Left ventricle myocardium inferior (tissue), 1 donor: ENCODE measurements around the gene HDGFL3. TPM values are rescaled to one million over a fixed set of nuclear protein-coding genes. Genes with fewer than 3 reads are reported as not detected.

Experiments
- DNase-seq: peaks from one replicate; pipeline ENCODE4 v3.0.0-alpha.2; 2020
- H3K27ac ChIP-seq: fragments of 200-600 bp; replicated peaks from 2 replicates; pipeline ENCODE4 v1.8.0; 2021
- H3K27me3 ChIP-seq: fragments of 200-600 bp; 2 replicates; pipeline ENCODE4 v1.8.0; 2021; ENCODE audit warnings: low read depth
- H3K36me3 ChIP-seq: fragments of 200-600 bp; 2 replicates; pipeline ENCODE4 v1.8.0; 2021
- H3K4me1 ChIP-seq: fragments of 200-600 bp; 2 replicates; pipeline ENCODE4 v1.8.0; 2021
- H3K4me3 ChIP-seq: fragments of 200-600 bp; 2 replicates; pipeline ENCODE4 v1.8.0; 2021; ENCODE audit warnings: mild to moderate bottlenecking, moderate library complexity
- H3K9me3 ChIP-seq: fragments of 200-600 bp; replicated peaks from 2 replicates; pipeline ENCODE4 v1.8.0; 2021
- intact Hi-C: fragments of 100-400 bp; cut with micrococcal nuclease; formaldehyde crosslinking; loops from one replicate; pipeline ENCODE4 v1.11.0; 2022
- total RNA-seq: library from RNA; stranded (reverse); fragmentation: NEBNext Ultra II Directional; extraction: Animal tissue kit (Norgen Biotek cat#: 25700); gene quantifications from one replicate; pipeline ENCODE4 v1.2.1, GENCODE V29; 2021
- TF ChIP-seq, protein P1 (sequence below): fragments of 200-600 bp; IDR thresholded peaks from 2 replicates; pipeline ENCODE4 v1.8.0; 2021; ENCODE audit warnings: antibody characterized with exemption, mild to moderate bottlenecking, borderline replicate concordance
- donor health status: DM: no; HTN: yes; CAD: no; lungs with severe emphysema.

HDGFL3 gene
- total RNA-seq, 1 donor from 2014 or later, result 38.0 TPM

DNA sequence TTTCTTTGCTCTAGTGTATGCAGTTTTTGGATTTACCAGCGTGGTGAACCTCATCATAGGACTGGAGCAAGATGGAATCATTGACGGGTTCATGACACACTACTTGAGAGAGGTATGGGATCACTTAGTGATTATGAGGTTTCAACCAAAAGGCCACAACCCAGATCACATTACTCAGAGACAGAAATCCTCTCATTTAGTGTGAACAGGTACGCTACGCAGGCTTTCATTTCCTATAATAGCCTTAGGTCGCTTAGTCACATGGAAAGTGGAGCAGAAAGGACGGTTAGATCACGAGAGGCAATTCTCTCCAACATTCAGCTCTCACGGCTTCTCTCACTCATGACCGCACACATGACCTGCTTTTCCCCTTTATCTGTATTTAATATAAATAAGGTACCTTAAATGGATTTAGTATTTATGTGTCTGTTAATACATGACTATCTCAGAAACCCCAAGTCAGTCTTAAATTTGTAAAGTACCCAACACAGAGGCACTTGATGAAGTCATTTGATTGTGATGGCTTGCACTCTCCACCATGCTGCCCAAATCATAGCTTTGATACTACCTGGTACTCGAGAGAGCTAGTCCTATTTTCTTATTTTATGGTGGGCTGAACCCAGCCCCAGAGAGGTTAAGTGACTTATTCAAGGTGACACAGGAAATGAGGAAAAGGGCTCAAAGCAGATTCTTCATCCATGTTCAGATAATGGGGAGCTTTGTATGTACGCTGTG lies 91.6 kb downstream of the HDGFL3 start:
- TF ChIP-seq, protein P1, sequence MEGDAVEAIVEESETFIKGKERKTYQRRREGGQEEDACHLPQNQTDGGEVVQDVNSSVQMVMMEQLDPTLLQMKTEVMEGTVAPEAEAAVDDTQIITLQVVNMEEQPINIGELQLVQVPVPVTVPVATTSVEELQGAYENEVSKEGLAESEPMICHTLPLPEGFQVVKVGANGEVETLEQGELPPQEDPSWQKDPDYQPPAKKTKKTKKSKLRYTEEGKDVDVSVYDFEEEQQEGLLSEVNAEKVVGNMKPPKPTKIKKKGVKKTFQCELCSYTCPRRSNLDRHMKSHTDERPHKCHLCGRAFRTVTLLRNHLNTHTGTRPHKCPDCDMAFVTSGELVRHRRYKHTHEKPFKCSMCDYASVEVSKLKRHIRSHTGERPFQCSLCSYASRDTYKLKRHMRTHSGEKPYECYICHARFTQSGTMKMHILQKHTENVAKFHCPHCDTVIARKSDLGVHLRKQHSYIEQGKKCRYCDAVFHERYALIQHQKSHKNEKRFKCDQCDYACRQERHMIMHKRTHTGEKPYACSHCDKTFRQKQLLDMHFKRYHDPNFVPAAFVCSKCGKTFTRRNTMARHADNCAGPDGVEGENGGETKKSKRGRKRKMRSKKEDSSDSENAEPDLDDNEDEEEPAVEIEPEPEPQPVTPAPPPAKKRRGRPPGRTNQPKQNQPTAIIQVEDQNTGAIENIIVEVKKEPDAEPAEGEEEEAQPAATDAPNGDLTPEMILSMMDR, result no peak
- no peaks in the 10 kb centered on the region for H3K27me3 ChIP-seq
- no peaks in the 10 kb centered on the region for H3K9me3 ChIP-seq
- intact Hi-C loops, result no loop called here
- H3K4me1 ChIP-seq, result peaks cover 28% of the 10 kb centered on the region
- no peaks in the 10 kb centered on the region for H3K36me3 ChIP-seq
- H3K27ac ChIP-seq, result no peak overlapping the region
- no peak for DNase-seq
- no peak overlapping the region for H3K4me3 ChIP-seq

DNA sequence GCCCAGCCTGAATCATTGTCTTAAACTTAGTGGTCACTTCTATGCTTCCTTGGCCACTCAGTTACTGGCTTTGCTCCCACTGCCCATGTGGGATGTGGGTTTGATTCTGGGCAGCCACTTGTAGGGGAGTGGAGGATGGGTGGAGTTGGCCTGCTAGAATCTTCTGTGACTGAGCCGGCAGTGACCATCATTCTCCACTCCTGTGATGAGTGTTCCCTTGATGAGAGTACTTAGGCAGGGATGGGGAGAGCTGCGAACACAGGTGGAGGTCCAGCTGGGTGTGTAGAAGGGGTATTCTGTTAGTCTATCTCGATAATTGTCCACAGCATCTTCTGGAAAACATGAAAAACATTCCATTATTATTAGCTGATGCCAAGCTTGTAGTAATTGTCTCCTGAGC lies 92.2 kb downstream of the HDGFL3 start:
- no peaks in the 10 kb centered on the region for H3K27me3 ChIP-seq
- H3K4me1 ChIP-seq, result peaks cover 28% of the 10 kb centered on the region
- no peak overlapping the region for H3K27ac ChIP-seq
- no peaks in the 10 kb centered on the region for H3K36me3 ChIP-seq
- intact Hi-C loops, result no loop called here
- no peak for DNase-seq
- no peaks in the 10 kb centered on the region for H3K9me3 ChIP-seq
- TF ChIP-seq, protein P1, result no peak
- H3K4me3 ChIP-seq, result no peak overlapping the region

DNA sequence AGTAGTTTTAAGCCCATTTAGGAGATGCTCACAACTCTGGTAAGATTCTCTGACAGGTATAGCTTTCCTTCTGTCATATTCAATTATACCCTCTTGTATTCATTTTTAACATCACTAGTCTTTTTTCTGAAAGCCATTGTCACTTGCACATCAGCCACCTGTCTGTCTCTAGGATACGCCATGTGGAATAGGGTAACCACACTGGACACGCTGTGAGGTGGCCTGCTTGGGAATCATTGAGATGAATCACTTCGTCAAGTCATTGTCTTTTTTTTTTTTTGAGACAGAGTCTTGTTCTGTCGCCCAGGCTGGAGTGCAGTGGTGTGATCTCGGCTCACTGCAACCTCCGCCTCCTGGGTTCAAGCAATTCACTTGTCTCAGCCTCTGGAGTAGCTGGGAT lies 92.8 kb downstream of the HDGFL3 start:
- H3K4me3 ChIP-seq, result no peak overlapping the region
- no peak overlapping the region for H3K27ac ChIP-seq
- H3K36me3 ChIP-seq, result no peaks in the 10 kb centered on the region
- H3K9me3 ChIP-seq, result no peaks in the 10 kb centered on the region
- intact Hi-C loops, result no loop called here
- no peaks in the 10 kb centered on the region for H3K27me3 ChIP-seq
- DNase-seq, result no peak
- H3K4me1 ChIP-seq, result peaks cover 34% of the 10 kb centered on the region
- TF ChIP-seq, protein P1, result no peak

DNA sequence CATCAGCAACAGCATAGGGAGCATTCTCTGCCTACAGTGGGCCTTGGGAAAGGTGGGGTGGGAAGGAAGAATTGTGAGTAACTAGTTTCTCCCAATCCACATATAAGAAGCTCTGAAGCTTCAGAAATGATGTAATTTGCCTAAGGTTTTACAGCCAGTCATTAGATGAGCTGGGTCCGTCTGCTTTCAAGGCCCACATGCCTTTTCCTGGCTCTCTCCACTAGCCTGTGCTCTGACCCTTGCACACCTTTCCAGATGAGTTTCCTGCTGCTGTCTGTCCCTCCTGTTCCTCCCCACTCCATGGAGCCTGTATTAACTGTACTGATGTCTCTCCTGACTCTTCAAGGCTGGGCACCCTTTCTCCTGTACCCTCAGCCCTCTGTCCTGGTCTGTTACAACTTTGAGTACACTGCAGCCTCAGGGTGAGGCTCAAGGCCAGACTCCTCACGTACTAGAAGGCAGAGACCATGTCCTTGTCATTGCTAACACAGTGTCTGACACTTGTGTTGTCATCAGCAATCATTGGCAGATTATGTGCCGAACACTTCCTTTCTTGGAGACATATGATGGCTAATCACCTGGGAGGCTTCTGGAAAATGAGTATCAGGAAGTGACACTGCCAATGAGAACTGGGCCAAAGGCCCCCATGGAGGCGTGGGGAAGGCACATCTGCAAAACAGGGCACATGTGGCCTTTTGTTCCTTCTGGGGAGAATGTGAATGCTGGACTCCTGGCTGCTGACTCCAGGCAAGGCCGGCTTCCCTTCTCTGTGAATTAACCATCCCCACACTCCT lies 93.5 kb downstream of the HDGFL3 start:
- no peaks in the 10 kb centered on the region for H3K36me3 ChIP-seq
- H3K9me3 ChIP-seq, result no peaks in the 10 kb centered on the region
- TF ChIP-seq, protein P1, result no peak
- no peak for DNase-seq
- intact Hi-C loops, result no loop called here
- peak overlapping the region; percentile 79 for H3K27ac ChIP-seq
- H3K4me1 ChIP-seq, result peaks cover 42% of the 10 kb centered on the region
- H3K4me3 ChIP-seq, result no peak overlapping the region
- no peaks in the 10 kb centered on the region for H3K27me3 ChIP-seq

DNA sequence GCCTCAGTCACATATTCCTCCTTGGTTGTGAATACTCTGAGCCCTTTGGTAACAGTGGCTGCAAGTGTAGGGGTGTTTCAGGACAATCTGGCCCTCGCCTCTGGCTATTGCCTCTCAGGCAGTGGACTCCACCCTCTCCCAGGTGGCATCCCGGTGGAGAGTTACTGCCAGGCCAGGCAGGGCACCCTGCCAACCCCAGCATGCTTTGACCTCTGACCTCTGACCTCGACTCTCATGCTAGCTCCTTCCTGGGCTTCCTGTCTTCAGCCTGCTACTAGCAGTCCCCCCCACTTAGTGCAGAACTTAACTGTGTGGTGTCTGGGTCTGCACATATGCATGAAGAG lies 94.7 kb downstream of the HDGFL3 start:
- intact Hi-C loops, result no loop called here
- Histone ChIP-seq H3K4me3 (no peak overlapping the region), H3K36me3 (no peaks in the 10 kb centered on the region), H3K9me3 (no peaks in the 10 kb centered on the region), H3K4me1 (peaks cover 52% of the 10 kb centered on the region), H3K27ac (peak overlapping the region; percentile 79), H3K27me3 (no peaks in the 10 kb centered on the region)
- TF ChIP-seq, protein P1, result no peak
- DNase-seq, result no peak
